Measurements from ENCODE around the gene SMYD3. TPM values are rescaled to one million over a fixed set of nuclear protein-coding genes. Genes with fewer than 3 reads are reported as not detected.

The SMYD3 gene
- total and polyA plus RNA-seq, 4 donors, result 10.5 to 40.1 (median 32.5) TPM

GRCh38 chr1:246390855-246391254 is 116.2 kb downstream of the SMYD3 start:
- H3K36me3 ChIP-seq (ENCODE audit: control insufficient read depth in 4 of 4, insufficient read depth in 4 of 4, low read length in 4 of 4), result peaks cover 0 to 6% (median 0%) of the 10 kb centered on the region in 4 donors
- no peak for ATAC-seq (ENCODE audit: insufficient read depth, low FRiP score)
- WGBS, 2 donors, result 96 to 98% methylated on average over 5 of the region's 5 CpGs

GRCh38 chr1:246384616-246385015 is 122.5 kb downstream of the SMYD3 start:
- H3K9me3 ChIP-seq (ENCODE audit: control insufficient read depth in 4 of 4, insufficient read depth in 3 of 4, low read length in 3 of 4), result no peaks in the 10 kb centered on the region
- H3K4me1 ChIP-seq (ENCODE audit: control insufficient read depth in 5 of 5, insufficient read depth in 5 of 5, low read length in 5 of 5), result peaks cover 0 to 4% (median 0%) of the 10 kb centered on the region in 5 donors
- no peak overlapping the region for H3K4me3 ChIP-seq
- H3K27me3 ChIP-seq (ENCODE audit: control insufficient read depth in 3 of 3, insufficient read depth in 3 of 3, low read length in 2 of 3), result no peaks in the 10 kb centered on the region
- no peak for DNase-seq
- TF ChIP-seq CTCF (IDR thresholded peaks at IDR 0.05; ENCODE audit: control extremely low read depth, extremely low read depth), result no peak
- WGBS, 2 donors, result 91 to 94% methylated on average over 4 of the region's 4 CpGs
- H3K36me3 ChIP-seq (ENCODE audit: control insufficient read depth in 4 of 4, insufficient read depth in 4 of 4, low read length in 4 of 4), result no peaks in the 10 kb centered on the region
- ATAC-seq (ENCODE audit: insufficient read depth, low FRiP score), result no peak
- no peak overlapping the region for H3K9ac ChIP-seq (ENCODE audit: insufficient read depth in 1 of 2, low read length in 2 of 2)
- no peak overlapping the region for H3K27ac ChIP-seq (ENCODE audit: low read depth in 1 of 2, low read length in 1 of 2)

More at GRCh38 chr1:246390855-246391254, 116.2 kb downstream of the SMYD3 start:
- Histone ChIP-seq H3K27ac (ENCODE audit: low read depth in 1 of 2, low read length in 1 of 2) (no peak overlapping the region), H3K4me3 (no peak overlapping the region), H3K9ac (ENCODE audit: insufficient read depth in 1 of 2, low read length in 2 of 2) (no peak overlapping the region), H3K9me3 (ENCODE audit: control insufficient read depth in 4 of 4, insufficient read depth in 3 of 4, low read length in 3 of 4) (peaks cover 0 to 7% (median 2%) of the 10 kb centered on the region in 4 donors), H3K4me1 (ENCODE audit: control insufficient read depth in 5 of 5, insufficient read depth in 5 of 5, low read length in 5 of 5) (no peaks in the 10 kb centered on the region), H3K27me3 (ENCODE audit: control insufficient read depth in 3 of 3, insufficient read depth in 3 of 3, low read length in 2 of 3) (no peaks in the 10 kb centered on the region)
- no peak for DNase-seq
- TF ChIP-seq CTCF (IDR thresholded peaks at IDR 0.05; ENCODE audit: control extremely low read depth, extremely low read depth), result no peak

GRCh38 chr1:246383791-246384190 is 123.3 kb downstream of the SMYD3 start:
- no peak overlapping the region for H3K4me3 ChIP-seq
- DNase-seq (no peak), ATAC-seq (ENCODE audit: insufficient read depth, low FRiP score) (no peak)
- no peaks in the 10 kb centered on the region for H3K27me3 ChIP-seq (ENCODE audit: control insufficient read depth in 3 of 3, insufficient read depth in 3 of 3, low read length in 2 of 3)
- no peak for TF ChIP-seq CTCF (IDR thresholded peaks at IDR 0.05; ENCODE audit: control extremely low read depth, extremely low read depth)
- no peak overlapping the region for H3K9ac ChIP-seq (ENCODE audit: insufficient read depth in 1 of 2, low read length in 2 of 2)
- no peaks in the 10 kb centered on the region for H3K9me3 ChIP-seq (ENCODE audit: control insufficient read depth in 4 of 4, insufficient read depth in 3 of 4, low read length in 3 of 4)
- H3K4me1 ChIP-seq (ENCODE audit: control insufficient read depth in 5 of 5, insufficient read depth in 5 of 5, low read length in 5 of 5), result peaks cover 0 to 4% (median 0%) of the 10 kb centered on the region in 5 donors
- H3K27ac ChIP-seq (ENCODE audit: low read depth in 1 of 2, low read length in 1 of 2), result no peak overlapping the region
- H3K36me3 ChIP-seq (ENCODE audit: control insufficient read depth in 4 of 4, insufficient read depth in 4 of 4, low read length in 4 of 4), result no peaks in the 10 kb centered on the region

- H3K27ac ChIP-seq (ENCODE audit: low read depth in 1 of 2, low read length in 1 of 2), result no peak overlapping the region
- no peaks in the 10 kb centered on the region for H3K9me3 ChIP-seq (ENCODE audit: control insufficient read depth in 4 of 4, insufficient read depth in 3 of 4, low read length in 3 of 4)
- 85 to 92% methylated on average over 1 of the region's 1 CpG for WGBS, 2 donors
- TF ChIP-seq CTCF (IDR thresholded peaks at IDR 0.05; ENCODE audit: control extremely low read depth, extremely low read depth), result no peak
- H3K36me3 ChIP-seq (ENCODE audit: control insufficient read depth in 4 of 4, insufficient read depth in 4 of 4, low read length in 4 of 4), result no peaks in the 10 kb centered on the region
- no peak overlapping the region for H3K9ac ChIP-seq (ENCODE audit: insufficient read depth in 1 of 2, low read length in 2 of 2)
- no peak overlapping the region for H3K4me3 ChIP-seq
- DNase-seq, result no peak
- H3K4me1 ChIP-seq (ENCODE audit: control insufficient read depth in 5 of 5, insufficient read depth in 5 of 5, low read length in 5 of 5), result peaks cover 0 to 4% (median 0%) of the 10 kb centered on the region in 5 donors
- no peak for ATAC-seq (ENCODE audit: insufficient read depth, low FRiP score)
- H3K27me3 ChIP-seq (ENCODE audit: control insufficient read depth in 3 of 3, insufficient read depth in 3 of 3, low read length in 2 of 3), result no peaks in the 10 kb centered on the region
Observed at GRCh38 chr1:246383239-246383589, 123.9 kb downstream of the SMYD3 start.
